GM18867 (cell line): Measurements from ENCODE around the gene FOXD4.
"Not testable (repeated sequence)": the region's sequence is repeated elsewhere in the genome, so short reads cannot be mapped to it uniquely, and the experiment has no call there.

Source experiments
- ATAC-seq: cut with Tn5 transposase; IDR thresholded peaks from one replicate; pipeline ENCODE4 v1.9.1; 2021; ENCODE audit warnings: mild to moderate bottlenecking, moderate library complexity; ENCODE audit not compliant: unreplicated experiment

FOXD4 gene

GRCh38 chr9:94323-94722, 23.9 kb downstream of the FOXD4 start:
- ATAC-seq: not testable (repeated sequence)

- ATAC-seq: not testable (repeated sequence)
Observed at GRCh38 chr9:93909-94308, 24.3 kb downstream of the FOXD4 start.

GRCh38 chr9:90851-91250, 27.4 kb downstream of the FOXD4 start:
- not testable (repeated sequence) for ATAC-seq

DNA sequence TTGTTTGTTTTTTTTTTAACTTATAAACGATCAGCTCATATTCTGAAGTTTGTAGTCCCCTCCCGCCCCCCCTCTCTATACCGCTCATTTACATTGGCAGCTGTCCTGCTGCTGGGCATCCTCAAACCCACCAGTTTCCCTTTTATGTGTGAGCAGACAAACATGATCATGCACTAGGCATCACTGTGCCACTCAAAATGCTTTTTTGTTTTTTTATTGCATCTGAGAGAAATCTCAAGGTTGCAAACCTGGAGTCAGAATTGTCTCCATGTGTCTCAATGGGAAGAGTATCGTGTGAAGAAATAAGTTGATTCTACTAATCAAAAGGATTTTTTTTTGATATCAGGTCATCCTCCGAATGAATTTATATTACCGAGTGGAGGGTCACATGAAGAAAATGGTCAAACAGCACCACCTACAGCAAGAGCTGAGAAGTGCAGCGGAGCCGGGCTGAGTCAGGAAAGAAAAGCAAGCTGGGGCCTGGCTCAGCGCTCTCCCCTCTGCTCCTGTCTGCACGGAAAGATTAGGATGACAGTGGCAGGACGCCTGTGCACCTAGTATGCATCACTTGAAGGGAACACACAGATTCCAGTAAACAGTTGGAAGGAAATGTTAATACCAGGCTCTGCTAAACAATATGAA, 29.7 kb downstream of the FOXD4 start:
- peak; percentile 87 for ATAC-seq

DNA sequence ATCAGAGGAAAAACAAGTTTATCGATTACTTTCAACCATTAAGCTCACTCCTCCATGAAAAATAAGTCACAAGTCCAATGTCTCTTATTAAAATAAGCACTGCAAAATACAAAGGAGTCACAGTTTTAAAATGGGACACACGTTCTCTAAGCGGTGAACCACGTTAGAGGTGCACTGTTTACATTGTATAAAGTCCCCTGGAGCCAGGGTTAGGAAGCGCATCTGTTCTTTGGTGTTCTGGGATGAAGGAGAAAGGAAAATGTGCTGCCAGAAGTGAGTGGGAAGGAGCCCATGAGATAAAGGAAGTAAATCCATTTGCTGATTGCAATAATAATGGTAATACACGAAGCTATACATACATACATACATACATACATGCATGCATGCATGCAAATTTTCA, 30.4 kb downstream of the FOXD4 start:
- ATAC-seq: not testable (repeated sequence)

DNA sequence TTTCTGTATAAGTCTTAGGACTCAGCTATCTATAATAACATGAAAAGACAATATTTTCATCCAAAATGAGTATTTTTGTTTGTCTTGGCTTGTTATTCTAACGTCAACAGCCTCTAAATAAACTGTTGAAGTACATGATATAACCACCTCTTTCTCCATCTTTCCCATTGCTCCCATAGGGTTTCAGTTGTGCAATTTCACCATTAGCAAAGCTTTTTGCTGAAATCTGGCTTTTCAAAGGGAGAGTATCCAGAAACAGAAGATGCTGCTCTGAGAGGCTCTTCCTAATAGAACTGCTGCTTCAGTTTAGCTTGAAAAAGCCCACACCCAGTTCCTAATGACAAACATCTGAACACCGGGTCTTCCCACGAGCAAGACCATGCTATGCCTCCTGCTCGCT, 31.1 kb downstream of the FOXD4 start:
- not testable (repeated sequence) for ATAC-seq

GRCh38 chr9:86697-87096, 31.5 kb downstream of the FOXD4 start:
- not testable (repeated sequence) for ATAC-seq

GRCh38 chr9:82932-83689, 35.1 kb downstream of the FOXD4 start:
- ATAC-seq: not testable (repeated sequence)

DNA sequence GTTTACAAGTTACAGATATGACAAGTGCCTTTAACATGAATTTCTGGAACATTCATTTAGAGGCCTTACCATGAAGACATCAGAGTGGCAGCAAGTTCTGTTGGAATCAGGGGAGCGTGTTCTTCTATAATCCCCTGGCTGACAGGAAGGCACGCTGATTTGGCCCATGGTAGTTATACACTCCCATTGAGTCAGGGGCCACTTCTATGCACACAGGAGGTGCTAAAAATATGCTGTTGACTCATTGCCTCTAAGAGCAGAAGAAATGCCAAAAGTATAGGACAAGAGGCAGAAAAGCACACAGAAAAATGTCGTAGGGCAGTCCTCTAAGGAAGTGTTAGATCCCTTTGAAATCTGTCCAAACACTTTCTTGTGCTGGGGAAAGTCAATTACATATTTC, 39.9 kb downstream of the FOXD4 start:
- ATAC-seq: not testable (repeated sequence)

DNA sequence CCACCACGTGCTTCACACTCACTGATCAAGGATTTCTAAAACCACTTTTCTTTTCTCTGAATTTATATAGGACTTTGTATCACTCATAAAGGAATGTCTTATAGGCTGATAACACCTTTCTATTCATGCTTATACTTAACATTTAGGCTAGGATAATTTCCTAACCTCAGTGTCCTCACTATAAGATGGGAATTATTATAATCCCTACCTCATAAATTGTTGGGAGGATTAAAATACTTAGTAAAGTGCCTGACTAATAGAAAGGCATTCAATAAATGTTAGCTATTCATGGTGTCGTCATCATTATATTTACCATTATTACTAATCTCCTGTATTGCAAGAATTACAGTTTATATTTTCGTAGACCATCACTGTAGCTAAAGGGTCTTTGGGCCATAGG, 41.8 kb downstream of the FOXD4 start:
- ATAC-seq: not testable (repeated sequence)

DNA sequence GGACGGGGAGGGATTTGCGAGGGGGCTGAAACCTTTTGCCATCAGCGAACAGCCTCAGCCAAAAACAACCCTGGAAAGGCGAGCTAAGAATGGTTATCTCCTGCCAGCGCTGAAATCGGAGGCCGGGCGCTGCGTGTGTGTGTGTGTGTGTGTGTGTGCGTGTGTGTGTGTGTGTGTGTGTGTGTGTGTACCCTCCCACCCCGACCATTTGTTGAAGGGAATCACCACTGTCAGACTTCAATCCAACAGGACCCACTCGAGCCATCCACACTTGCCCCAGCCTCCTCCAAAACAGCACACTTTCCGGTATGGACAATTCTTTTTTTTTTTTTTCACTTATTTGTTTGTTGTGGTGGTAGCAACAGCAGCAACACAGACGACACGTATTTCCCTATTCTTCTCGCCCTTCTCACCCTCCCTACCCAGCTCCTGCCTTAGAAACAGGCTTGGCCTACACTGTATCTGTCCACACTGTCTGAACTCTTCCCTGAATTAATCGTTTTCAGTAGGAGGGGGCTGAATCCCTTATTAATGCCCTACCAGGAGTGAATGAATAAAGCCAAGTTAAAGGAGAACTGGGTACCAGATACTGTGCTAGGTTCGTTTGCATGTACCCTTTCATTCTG, 44.2 kb downstream of the FOXD4 start:
- ATAC-seq: not testable (repeated sequence)

GRCh38 chr9:73076-73899, 44.9 kb downstream of the FOXD4 start:
- ATAC-seq: not testable (repeated sequence)
